Peyer's patch (tissue), 4 donors: ENCODE results near the gene VTI1A. TPM values are rescaled to one million over a fixed set of nuclear protein-coding genes. Genes with fewer than 3 reads are reported as not detected.

ENCODE experiments used
- DNase-seq, 3 donors: peaks; one replicate each; pipeline ENCODE4 v3.0.0-alpha.2; 2017 to 2019
- H3K27ac ChIP-seq, 4 donors: fragments of 200-600 bp; sonication (generic); one replicate each; pipeline ENCODE4 v1.5.1; 2016 to 2019
- H3K27me3 ChIP-seq, 2 donors: fragments of 200-600 bp; sonication (generic); one replicate each; pipeline ENCODE4 v1.5.1; 2019
- H3K36me3 ChIP-seq, 3 donors: fragments of 200-600 bp; sonication (generic); one replicate each; pipeline ENCODE4 v1.5.1; 2016 to 2019
- H3K4me1 ChIP-seq, 4 donors: fragments of 200-600 bp; sonication (generic); one replicate each; pipeline ENCODE4 v1.5.1; 2016 to 2019
- H3K4me3 ChIP-seq, 4 donors: fragments of 200-600 bp; sonication (generic); 1 replicate in 3 of 4; 2 replicates in 1 of 4; pipeline ENCODE4 v1.5.1; 2016 to 2019; ENCODE audit warnings: mild to moderate bottlenecking in 1 of 4
- H3K9me3 ChIP-seq, 4 donors: fragments of 200-600 bp; sonication (generic); one replicate each; pipeline ENCODE4 v1.5.1; 2016 to 2019; ENCODE audit warnings: mild to moderate bottlenecking in 1 of 4
- POLR2A ChIP-seq, 2 donors: fragments of 450-650 bp; IDR thresholded peaks; one replicate each; pipeline ENCODE4 v1.5.1; 2017; ENCODE audit warnings: antibody characterized with exemption in 2 of 2, mild to moderate bottlenecking in 2 of 2, moderate library complexity in 2 of 2
- total RNA-seq, 4 donors: library from RNA; depleted of rRNA; stranded (reverse); fragments of >200 nt; gene quantifications; one replicate each; pipeline ENCODE4 v1.1.0, GENCODE V29; 2016
- TF ChIP-seq, protein P1 (sequence below), 6 experiments: fragments of 450-650 bp in 4 of 6; fragments of 200-600 bp in 2 of 6; sonication (generic) in 1 of 6; IDR thresholded peaks; one replicate each; pipeline ENCODE4 v1.5.1; 2017 to 2019; ENCODE audit warnings: antibody characterized with exemption in 6 of 6, mild to moderate bottlenecking in 3 of 6, moderate library complexity in 1 of 6

Gene VTI1A
- total RNA-seq, 4 donors from 2014 or later, result 97.2 to 710 (median 170) TPM

DNA sequence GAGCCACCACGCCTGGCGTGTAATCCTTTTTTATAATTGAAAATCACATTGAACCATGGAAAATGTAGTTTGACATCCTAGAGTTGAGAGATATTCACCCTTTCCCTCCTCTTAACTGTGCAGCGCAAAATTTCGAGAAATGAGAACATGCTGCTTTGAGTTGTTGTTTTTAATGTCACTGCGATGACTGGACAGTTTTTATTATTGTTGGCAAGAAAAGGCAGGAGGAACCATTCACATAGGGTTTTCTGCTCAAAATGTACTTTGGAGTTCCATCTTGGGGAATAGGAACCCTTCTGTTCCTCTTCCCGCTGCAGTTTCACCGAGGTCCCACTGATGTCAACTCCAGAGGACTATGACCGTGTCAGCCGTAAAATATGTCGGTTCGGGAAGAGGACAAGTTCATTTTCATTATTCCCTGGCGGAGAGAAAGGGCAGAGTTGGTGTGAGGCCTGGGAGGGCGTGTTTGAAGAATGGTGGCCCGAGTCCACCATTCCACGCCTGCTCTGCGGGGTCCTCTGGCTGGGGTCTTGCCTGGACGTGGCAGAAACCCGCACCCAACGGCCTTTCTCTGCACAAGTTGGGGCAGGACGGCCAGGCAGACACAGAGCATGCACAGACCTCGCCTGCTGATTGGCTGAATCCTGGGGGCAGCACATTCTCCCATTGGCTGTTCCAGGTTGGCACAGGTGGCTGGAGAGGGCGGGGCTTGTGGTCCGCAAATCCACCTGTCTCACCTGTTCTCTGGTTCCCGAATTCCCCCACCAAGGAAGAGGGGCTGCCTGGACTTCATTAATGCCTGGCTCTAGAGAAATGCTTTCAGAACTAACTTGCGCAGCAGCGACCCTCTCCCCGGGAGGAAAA is 397.9 kb downstream of the VTI1A start:
- H3K27me3 ChIP-seq, result no peaks in the 10 kb centered on the region
- DNase-seq, result no peak
- no peaks in the 10 kb centered on the region for H3K4me1 ChIP-seq
- no peak overlapping the region for H3K27ac ChIP-seq
- no peaks in the 10 kb centered on the region for H3K36me3 ChIP-seq
- H3K9me3 ChIP-seq, result peaks cover 0 to under 1% (median 0%) of the 10 kb centered on the region in 4 donors
- TF ChIP-seq POLR2A (IDR thresholded peaks at IDR 0.05), result no peak
- TF ChIP-seq, protein P1, sequence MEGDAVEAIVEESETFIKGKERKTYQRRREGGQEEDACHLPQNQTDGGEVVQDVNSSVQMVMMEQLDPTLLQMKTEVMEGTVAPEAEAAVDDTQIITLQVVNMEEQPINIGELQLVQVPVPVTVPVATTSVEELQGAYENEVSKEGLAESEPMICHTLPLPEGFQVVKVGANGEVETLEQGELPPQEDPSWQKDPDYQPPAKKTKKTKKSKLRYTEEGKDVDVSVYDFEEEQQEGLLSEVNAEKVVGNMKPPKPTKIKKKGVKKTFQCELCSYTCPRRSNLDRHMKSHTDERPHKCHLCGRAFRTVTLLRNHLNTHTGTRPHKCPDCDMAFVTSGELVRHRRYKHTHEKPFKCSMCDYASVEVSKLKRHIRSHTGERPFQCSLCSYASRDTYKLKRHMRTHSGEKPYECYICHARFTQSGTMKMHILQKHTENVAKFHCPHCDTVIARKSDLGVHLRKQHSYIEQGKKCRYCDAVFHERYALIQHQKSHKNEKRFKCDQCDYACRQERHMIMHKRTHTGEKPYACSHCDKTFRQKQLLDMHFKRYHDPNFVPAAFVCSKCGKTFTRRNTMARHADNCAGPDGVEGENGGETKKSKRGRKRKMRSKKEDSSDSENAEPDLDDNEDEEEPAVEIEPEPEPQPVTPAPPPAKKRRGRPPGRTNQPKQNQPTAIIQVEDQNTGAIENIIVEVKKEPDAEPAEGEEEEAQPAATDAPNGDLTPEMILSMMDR (IDR thresholded peaks at IDR 0.05), result no peak
- no peak overlapping the region for H3K4me3 ChIP-seq

DNA sequence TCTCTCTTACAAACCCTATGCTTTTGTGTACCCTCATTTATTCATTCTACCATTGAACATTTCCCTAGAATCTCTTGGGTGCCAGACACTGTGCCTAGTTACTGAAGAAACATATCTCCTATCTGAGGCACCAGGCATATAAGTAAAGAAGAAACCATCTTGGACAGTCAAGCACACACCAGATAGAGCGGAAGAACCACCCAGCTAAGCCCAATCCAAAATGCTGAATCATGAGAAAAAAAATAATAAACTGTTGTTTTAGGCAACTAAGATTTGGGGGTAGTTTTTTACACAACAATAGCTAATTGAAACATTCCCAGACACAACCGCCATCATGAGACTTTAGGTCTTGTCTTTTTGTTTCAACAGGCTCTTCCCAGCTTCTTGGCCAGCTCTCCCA is 400.8 kb downstream of the VTI1A start:
- DNase-seq, result no peak
- Histone ChIP-seq H3K27me3 (no peaks in the 10 kb centered on the region), H3K4me1 (peaks cover 0 to 7% (median 0%) of the 10 kb centered on the region in 4 donors), H3K27ac (no peak overlapping the region), H3K36me3 (no peaks in the 10 kb centered on the region), H3K9me3 (no peaks in the 10 kb centered on the region), H3K4me3 (no peak overlapping the region)
- TF ChIP-seq, protein P1 (IDR thresholded peaks at IDR 0.05), result no peak
- no peak for TF ChIP-seq POLR2A (IDR thresholded peaks at IDR 0.05)

GRCh38 chr10:112848228-112848627 is 401.2 kb downstream of the VTI1A start:
- peaks cover 0 to 7% (median 0%) of the 10 kb centered on the region in 4 donors for H3K4me1 ChIP-seq
- no peak for DNase-seq
- H3K27me3 ChIP-seq, result no peaks in the 10 kb centered on the region
- no peak for TF ChIP-seq POLR2A (IDR thresholded peaks at IDR 0.05)
- TF ChIP-seq, protein P1 (IDR thresholded peaks at IDR 0.05), result no peak
- no peak overlapping the region for H3K27ac ChIP-seq
- no peak overlapping the region for H3K4me3 ChIP-seq
- H3K9me3 ChIP-seq, result no peaks in the 10 kb centered on the region
- H3K36me3 ChIP-seq, result no peaks in the 10 kb centered on the region

- no peak for DNase-seq
- no peaks in the 10 kb centered on the region for H3K36me3 ChIP-seq
- no peaks in the 10 kb centered on the region for H3K9me3 ChIP-seq
- H3K4me3 ChIP-seq, result no peak overlapping the region
- H3K4me1 ChIP-seq, result peaks cover 0 to 7% (median 0%) of the 10 kb centered on the region in 4 donors
- no peak overlapping the region for H3K27ac ChIP-seq
- no peaks in the 10 kb centered on the region for H3K27me3 ChIP-seq
- TF ChIP-seq, protein P1 (IDR thresholded peaks at IDR 0.05), result no peak
- TF ChIP-seq POLR2A (IDR thresholded peaks at IDR 0.05), result no peak
Measured at GRCh38 chr10:112848868-112849430, 401.9 kb downstream of the VTI1A start.

DNA sequence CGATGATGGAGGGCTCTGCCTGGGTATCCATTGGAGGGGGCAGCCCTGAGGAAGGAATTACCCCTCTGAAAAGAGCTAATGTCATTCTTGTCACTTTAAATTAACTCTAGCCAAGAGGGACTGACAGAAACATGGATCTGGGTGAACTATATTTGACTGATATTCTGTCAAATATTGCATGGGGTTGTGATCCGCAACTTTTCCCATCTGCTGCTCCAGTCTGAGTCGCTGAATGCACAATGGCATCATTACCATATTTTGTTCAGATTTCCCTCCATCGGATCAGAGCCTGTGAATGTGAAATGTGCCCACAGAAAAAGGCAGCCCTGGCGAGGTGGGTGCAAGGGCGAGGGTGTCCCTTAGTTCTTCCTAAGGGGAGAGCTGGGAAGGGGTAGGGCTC is 402.5 kb downstream of the VTI1A start:
- Histone ChIP-seq H3K9me3 (no peaks in the 10 kb centered on the region), H3K36me3 (no peaks in the 10 kb centered on the region), H3K27me3 (no peaks in the 10 kb centered on the region), H3K27ac (no peak overlapping the region), H3K4me1 (peaks cover 0 to 7% (median 0%) of the 10 kb centered on the region in 4 donors), H3K4me3 (no peak overlapping the region)
- DNase-seq, result no peak
- no peak for TF ChIP-seq POLR2A (IDR thresholded peaks at IDR 0.05)
- TF ChIP-seq, protein P1 (IDR thresholded peaks at IDR 0.05), result no peak
